Stimulated activated CD4-positive, alpha-beta T cell treated with anti-CD3 and anti-CD28 coated beads, Interleukin-15, amount 100 ng/mL, for 48 hours (primary cell): ENCODE measurements around the gene AANAT.

Experiments used
- DNase-seq, 2 donors: peaks; one replicate each; pipeline ENCODE4 v3.0.0-alpha.2; 2020; ENCODE audit warnings: low read depth in 2 of 2

AANAT gene

DNA sequence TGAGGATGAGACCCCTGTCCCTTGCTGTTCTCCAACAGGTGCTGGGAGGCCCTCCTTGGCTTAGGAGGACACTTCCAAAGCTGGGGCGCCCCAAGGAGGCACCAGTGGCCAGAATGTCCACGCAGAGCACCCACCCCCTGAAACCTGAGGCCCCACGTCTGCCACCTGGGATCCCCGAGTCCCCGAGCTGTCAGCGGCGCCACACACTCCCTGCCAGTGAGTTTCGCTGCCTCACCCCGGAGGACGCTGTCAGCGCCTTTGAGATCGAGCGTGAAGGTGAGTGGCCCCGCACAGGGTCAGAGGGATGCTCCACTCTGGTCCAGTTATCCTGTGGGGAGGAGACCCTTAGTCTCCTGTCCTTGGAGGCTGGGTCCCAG is 1.2 kb downstream of the AANAT start:
- DNase-seq = no peak

DNA sequence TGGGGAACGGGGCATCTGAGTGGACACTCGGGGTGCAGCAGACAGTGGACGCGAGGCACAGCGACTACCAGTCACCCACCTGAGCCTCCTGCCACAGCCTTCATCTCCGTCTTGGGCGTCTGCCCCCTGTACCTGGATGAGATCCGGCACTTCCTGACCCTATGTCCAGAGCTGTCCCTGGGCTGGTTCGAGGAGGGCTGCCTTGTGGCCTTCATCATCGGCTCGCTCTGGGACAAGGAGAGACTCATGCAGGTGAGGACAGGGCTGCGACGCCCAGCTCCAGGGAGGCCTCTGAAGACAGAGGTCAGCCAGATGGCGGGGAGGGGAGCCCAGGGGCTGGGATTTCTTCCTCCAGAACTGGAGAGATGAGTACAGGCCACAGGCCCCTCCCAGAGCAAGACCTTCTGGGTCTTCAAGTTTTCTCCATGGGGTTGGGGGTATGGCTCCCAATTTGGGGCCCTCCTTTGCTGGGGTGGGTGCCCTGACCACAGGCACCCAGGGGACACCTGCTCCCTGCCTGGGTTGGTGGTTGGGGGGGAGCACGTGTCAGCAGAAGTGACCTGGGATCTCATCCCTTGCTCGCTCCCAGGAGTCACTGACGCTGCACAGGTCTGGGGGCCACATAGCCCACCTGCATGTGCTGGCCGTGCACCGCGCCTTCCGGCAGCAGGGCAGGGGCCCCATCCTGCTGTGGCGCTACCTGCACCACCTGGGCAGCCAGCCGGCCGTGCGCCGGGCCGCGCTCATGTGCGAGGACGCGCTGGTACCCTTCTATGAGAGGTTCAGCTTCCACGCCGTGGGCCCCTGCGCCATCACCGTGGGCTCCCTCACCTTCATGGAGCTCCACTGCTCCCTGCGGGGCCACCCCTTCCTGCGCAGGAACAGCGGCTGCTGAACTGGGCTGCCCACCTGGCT is 1.9 kb downstream of the AANAT start:
- no peak for DNase-seq

DNA sequence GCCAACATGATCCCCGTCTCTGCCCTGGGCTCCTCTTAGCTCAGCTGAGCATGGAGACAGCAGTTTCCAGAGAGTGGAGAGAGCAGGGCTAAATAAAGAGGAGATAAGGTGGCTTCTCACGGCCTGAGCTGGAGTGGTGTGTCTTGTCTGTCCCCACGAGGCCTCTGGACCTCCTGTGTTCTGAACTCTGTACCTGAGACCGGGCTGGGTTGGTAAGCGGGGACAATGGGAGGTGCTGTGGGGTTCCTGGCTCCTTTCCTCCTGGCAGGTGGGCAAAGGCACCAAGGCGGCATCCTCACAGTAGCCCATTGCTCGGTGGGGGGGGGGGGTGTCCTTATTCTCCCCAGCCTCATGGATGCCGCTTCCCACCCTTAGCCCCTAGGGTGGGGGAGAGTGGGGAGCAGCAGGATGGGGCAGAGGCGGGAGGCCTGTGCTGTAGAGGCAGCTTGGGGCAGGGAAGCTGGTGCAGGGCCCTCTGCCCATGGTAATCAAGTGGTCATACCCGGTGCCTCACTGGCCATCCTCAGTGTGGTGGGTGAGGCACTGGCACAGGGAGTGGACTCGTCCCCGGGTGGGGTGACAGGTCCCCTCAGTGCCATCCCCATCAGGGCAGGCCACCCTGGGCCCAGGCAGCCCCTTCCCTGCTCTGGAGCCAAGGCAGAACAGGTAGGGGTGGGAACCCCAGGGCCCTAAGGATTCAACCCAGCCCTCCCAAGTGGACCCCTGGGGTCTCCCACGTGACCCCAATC is 2.8 kb downstream of the AANAT start:
- DNase-seq = no peak

DNA sequence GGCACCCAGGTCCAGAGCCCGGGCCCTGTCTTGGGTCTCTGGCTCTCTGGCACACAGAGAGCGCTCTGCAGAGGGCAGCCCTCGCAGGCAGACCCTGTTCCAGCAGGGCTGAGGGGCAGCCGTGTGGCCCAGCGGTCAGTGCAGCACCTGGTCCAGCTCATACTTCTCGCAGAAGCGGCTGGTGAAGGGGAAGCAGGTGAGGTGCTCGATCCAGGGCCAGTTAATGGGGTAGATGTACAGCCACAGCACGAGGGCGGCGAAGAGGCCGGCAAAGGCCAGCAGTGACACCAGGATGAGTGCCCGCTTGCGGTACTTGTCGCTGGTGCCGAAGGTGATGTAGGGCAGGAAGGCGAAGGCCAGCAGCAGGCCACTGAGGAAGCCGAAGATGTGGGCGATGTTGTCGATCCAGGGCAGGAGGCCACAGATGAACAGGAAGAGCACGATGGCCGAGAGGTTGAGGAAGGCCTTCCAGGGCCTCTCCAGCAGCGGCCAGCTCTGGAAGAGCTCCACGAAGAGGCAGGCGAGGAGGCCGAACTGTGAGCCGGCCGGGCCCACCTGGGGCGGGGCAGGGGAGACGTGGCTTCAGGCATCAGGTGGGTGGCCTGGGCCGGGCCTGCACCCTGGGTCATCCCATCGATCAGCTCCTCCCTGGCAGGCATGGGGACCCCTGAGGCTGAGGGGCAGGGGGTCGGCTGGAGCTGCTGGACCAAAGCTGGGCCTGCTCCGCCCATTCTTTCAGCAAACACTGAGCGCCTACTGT is 4.3 kb downstream of the AANAT start:
- no peak for DNase-seq

DNA sequence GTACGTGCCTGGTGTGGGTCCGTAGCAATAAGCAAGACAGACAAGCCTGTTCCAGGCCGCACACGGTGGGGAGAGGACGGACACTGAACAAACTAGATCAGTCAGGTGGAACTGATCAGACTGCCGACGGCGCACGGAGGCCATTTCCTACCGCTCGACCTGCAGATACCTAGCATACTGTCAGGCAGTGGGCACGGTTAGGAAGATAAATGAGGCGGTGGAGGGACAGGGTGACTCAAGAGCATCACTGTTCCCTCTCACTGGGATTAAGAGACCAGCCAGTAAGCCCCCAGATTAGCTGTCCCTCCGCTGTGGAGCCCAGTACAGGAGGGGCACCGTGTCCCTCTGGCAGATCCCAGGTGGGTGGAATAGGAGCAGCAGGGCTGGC is 4.8 kb downstream of the AANAT start:
- DNase-seq = no peak

DNA sequence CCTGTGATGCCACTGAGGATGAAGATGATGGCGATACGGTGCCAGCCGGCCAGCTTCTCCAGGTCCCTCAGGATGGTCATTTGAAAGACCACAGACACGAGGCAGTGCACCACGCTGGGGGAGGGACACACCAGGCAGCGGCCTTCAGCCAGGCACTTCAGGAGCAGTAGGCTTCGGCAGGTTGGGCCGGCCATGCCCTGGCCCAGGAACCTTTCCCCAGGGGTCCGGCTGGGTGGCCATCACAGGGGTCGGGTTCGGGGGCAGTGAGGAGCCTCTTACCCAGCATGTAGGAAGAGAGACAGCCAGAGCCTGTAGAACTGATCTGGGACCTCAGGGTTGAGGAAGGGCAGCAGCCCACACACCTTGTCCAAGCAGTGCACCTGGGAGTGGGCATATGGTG is 5.3 kb downstream of the AANAT start:
- no peak for DNase-seq

DNA sequence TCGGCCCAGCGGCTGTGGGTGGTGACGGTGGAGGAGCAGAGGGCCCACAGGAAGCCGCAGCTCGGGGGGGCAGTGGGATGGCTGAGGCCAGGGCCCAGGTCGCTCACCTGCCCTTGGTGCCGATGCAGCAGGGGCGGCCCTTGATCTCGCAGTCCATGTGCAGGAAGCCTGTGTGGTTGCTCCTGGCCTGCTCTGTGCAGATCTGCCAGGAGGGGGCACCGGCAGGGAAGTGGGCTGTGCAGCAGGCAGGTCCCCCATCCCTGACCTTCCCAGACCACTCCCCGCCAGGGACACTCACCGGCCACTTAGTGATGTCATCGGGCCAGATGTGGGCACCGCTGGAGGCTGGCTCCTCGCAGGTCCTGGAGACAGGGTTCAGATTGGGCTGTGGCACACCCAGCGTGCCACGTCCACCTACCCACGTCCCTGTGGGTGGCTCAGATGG is 6.2 kb downstream of the AANAT start:
- no peak for DNase-seq

DNA sequence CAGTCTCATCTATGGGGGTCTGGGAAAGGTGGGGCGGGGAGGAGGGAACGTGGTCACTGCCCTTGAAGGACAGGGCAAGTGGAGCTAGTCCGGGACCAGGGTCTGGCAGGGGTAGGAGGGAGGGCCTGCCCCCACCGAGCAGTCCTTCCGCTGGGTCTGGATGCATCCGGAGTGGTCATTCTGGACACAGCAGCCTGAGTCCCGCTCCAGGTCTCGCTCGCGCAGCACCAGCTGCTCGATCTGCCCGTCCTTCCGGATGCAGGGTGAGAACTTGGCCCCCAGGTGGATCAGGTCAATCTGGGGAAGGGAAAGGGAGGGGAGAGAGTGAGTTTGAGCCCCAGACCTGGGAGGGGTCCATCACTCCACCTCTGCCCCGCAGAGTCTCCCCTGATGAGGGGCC is 6.8 kb downstream of the AANAT start:
- DNase-seq = no peak

DNA sequence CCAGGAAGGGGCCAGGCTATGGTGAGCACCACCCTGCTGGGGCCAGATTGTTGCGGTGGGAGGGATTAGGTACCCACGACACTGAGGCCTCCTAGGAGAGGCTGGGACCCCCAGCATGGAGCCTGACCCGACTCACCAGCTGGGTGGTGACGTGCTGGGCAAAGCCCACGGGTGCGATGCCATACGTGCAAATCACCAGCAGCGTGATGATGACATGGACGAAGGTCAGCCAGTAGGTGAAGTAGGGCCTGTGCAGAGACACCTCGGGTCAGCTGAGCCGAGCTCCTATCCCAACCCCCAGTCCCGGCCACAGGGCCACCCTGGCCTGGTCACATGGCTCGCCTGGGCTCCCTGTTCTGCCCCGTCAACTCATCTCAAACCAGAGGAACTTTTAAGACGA is 7.5 kb downstream of the AANAT start:
- no peak for DNase-seq

DNA sequence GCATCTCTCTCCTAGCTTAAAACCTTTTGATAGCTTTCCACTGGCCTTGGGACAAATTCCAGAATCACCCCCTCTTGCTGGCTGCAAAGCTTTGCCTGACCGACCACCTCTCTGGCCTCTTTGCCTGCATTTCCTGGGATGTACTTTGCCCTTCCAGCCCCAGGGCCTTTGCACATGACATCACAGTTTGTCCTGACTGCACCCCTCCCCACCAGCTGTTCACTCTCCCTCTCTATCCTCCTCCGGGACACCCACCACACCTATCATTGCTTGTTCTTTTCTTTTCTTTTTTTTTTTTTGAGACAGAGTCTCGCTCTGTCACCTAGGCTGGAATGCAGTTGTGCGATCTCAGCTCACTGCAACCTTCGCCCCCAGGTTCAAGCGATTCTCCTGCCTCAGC is 7.9 kb downstream of the AANAT start:
- DNase-seq = no peak

DNA sequence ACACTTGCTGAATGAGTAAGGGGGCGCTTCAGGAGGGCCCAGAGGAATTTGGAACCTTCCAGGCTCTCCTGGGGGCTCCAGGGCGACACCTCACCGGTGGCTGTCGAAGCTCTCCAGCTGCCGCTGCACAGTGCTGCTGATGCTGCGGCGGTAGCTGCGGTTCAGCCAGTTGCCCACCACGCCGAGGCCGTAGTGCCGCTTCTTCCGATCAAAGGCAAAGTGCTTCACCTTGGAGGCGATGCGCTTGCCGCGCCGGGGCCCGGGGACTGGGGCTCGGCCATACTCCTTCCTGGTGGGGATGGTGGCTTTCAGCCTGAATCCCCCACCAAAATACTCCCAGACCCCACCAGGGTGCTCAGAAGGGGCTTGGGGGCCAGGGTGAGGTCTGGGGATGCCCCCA is 9.3 kb downstream of the AANAT start:
- no peak for DNase-seq

DNA sequence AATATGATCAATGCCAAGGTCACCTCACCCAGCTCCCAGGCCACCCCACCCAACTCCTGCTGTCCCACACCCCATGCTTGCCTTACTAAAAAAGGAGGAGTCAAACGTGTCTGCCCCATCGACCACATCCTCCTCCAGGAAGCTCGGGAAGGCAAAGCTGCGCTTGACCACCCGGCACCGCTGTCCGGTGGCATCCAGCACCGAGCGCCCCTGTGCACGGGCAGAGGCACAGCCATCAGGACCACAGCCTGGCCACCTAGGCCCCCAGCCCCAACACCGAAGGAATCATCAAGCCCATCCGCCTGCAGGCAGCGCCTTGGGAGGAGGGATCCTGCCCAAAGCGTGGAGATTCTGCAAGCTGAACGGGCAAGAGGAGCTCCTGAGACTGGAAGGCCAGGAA is 10.2 kb downstream of the AANAT start:
- DNase-seq = no peak

DNA sequence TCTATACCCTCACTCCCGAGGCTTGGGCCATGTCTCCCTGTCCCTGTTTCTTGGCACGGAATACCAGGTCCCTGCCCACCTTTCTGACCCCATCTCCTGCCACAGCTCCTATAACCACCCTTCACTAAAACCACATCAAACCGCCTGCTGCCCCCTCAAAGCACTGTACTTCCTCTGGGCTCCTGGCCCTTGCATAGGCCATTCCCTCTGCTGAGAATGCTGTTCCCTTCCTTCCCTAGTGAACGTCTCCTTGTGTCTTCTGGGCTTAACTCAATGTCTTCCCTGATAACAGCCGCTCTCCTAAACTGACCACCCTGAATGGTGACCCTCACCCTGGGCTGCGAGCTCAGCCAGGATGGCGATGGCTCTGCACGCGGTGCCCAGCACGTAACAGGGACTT is 10.7 kb downstream of the AANAT start:
- no peak for DNase-seq

DNA sequence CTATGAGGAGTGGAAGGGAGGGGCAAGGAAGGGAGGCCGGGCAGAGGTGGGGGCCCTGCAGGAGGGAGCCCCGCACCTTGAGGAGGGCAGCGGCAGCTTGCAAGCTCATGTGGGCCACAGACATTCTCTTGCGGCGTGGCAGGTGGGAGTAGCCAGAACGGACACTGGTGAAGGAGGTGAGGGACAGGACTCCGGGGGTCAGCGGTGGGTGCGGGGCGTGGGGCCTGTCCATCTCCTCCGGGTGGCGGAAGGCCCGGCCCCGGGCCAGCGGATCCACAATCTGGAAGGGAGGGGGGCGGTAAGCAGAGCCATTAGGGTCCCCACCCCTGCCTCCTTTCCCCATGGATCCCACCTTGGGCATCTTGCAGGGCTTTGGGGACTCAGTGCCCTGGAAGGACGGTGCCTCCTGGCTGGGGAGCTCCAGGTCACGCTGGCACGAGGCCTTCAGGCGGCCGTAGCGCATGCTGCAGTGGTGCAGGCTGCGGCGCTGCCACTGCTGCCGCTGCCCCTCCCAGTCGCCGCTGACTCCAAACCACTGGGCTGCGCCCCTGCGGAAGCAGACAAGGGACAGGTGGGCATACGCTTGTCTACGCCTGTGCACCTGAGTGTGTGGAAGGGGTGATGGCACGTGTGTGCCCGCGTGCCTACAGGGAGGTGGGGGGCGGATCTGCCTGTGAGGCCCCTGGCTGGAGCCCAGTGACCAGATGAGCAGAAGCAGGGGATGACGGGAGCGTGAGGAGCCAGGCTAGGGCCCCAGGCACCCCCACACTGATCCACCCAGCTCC is 11.5 kb downstream of the AANAT start:
- no peak for DNase-seq

DNA sequence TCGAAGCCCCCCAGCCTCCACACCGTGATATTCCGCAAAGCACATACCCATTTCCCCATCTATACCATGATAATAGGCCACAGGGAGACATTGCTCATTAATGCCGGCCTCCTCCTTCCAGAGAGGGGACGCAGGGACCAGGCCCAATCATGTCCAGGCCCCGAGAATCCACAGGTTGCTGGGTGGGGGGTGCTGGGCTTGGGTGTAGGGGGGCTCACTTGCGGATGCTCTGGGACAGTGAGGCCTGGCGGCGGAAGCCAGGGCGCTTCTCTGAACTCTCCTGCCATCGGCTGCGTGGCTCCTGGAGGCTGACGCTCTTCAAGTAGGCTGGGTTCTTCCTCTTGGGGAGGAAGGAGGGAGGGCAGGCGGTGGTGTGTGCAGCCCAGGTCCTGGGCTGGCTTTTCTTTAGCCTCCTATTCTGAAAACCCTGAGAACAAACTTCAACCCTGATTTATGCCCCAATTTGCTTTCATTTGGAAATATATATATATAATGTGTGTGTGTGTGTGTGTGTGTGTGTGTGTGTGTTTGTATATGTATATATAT is 12.2 kb downstream of the AANAT start:
- DNase-seq = no peak

DNA sequence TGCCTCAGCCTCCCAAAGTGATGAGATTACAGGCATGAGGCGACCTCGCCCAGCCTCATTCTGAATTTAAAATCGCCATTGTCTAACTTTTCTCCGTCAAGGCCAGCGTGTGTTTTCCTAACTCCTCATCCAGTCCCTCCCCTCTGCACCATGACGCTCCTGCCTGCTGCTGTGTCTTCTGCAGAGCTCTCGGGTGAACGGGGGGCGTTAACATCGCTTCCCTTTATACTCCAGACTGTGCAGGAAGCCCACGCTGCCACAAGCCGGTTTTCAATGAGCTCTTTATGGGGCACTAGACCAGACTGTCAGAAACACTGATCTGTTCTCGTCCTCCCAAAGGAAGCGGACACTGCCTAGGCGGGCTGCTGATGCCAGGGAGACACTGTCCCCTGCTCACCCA is 13.2 kb downstream of the AANAT start:
- no peak for DNase-seq

DNA sequence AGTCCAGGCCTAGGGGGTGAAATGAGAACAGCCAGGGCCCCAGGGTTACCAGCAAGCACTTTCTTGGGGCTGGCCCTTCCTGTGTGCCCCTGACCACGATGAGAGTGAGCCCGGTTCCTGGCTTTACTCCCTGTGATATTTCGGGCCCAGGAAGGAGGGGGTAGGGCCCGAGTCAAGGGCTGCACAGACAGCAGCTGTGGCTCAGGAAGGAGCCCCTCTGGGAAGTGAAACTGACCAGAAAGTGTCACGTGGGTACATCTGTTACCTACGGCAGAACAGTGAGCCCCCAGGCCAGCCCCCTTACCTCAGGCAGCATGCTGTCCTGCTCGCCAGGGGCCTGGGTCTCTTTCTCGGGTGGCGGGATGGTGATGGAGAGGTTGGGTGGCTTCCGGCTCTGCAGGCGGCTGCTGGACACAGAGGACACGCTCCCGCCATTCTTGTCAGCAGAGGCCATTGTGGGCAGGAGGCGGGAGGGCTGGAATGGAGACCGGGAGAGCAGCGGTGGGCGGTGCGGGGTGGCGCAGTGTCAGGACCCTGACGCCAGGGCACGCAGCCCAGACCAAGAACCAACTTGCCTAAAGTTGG is 13.8 kb downstream of the AANAT start:
- no peak for DNase-seq

DNA sequence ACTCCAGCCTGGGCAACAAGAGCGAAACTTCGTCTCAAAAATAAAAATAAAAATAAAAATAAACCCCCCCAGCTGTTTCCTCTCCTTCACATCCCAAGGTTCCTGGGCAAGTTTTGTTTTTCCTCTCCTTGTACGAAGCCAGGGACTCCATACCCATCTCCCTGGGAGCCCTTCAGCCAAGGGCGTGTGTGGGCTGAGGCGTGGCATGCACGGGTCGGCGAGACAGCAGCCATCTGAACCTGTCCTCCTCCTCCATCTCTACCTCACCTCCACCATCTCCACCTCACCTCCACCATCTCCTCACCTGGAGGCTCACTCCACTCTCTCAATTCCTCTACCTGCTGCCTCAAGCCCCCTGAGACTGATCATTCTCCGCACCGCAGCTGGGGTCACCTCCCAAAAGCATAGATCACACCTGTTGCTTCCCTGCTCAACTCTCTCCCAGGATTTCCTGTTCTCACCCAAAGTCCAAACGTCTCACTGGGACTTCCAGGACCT is 16.9 kb downstream of the AANAT start:
- DNase-seq = no peak

DNA sequence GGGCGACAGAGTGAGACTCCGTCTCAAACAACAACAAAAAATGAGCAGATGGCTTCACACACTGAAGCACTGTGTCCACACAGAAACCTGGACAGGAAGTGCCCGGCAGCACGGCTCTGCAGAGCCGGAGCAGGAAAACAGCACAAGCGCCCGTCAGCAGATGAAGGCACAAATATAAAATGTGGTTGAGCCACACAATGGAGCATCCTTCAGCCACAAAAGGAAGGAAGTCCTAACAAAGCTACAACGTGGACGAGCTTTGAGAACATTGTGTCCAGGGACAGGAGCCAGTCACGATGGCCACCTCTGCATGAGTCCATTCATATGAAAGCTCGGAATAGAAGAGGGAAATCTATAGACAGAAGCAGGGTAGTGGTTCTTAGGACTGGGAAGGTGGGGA is 18.2 kb downstream of the AANAT start:
- no peak for DNase-seq

DNA sequence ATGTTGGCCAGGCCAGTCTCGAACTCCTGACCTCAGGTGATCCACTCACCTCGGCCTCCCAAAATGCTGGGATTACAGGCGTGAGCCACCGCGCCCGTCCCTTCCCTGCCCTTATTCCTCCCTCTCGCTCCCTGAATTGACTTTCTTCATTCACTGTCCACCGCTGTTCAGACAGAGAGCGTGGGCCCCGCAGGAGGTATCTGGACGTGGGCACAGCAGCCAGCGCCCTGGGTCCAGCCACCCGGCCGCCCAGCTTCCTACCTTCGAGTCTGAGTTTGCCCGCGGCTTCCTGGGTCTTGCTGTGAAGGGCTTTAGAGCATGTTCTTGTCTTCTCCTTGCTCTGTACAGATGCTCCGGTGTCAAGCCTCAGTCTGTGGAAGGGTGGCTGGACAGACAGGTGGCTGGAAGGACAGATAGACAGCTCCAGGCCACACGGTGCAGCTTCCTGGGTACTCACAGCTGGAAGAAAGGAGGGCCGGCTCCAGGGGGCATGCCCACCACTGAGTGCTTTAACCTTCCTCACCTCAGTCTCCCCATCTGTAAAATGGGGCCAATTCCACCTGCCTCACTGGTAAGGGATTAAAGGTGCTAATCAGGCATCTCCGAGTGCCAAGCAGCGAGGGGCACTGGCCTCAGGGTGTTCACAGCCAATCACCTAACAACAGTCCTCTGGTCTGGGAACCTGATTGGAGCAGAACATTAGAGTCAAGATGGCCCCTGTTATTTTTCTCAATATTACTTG is 20.2 kb downstream of the AANAT start:
- DNase-seq = no peak
